ENCODE results near the gene BCDIN3D.
A peak's percentile ranks its signal among the peaks of the same experiment; 100 is the strongest.
"Not testable (repeated sequence)": the region's sequence is repeated elsewhere in the genome, so short reads cannot be mapped to it uniquely, and the experiment has no call there.

Gene BCDIN3D

GRCh38 chr12:49863946-49864797 lies 21.3 kb upstream of the BCDIN3D start:
- no peak for DNase-seq

DNA sequence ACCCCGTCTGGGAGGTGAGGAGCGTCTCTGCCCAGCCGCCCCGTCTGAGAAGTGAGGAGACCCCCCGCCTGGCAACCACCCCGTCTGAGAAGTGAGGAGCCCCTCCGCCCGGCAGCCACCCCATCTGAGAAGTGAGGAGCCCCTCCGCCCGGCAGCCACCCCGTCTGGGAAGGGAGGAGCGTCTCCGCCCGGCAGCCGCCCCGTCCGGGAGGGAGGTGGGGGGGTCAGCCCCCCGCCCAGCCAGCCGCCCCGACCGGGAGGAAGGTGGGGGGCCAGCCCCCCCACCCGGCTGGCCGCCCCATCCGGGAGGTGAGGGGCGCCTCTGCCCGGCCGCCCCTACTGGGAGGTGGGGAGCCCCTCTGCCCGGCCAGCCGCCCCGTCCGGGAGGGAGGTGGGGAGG lies 18.0 kb upstream of the BCDIN3D start:
- not testable (repeated sequence) for DNase-seq

DNA sequence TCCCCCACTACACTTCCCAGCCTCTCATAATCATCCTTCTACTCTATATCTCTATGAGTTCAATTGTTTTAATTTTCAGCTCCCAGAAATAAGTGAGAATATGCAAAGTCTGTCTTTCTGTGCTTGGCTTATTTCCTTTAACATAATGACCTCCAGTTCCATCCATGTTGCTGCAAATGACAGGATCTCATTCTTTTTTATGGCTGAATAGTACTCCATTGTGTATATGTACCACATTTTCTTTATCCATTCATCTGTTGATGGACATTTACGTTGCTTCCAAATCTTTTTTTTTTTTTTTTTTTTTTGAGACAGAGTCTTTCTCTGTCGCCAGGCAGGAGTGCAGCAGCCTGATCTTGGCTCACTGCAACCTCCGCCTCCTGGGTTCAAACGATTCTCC lies 13.0 kb upstream of the BCDIN3D start:
- DNase-seq: not testable (repeated sequence)

- DNase-seq: no peak
Measured at GRCh38 chr12:49854976-49855375, 12.1 kb upstream of the BCDIN3D start.

- no peak for DNase-seq
Measured at GRCh38 chr12:49853671-49854070, 10.8 kb upstream of the BCDIN3D start.

GRCh38 chr12:49847161-49847560 lies 4.3 kb upstream of the BCDIN3D start:
- DNase-seq: no peak

DNA sequence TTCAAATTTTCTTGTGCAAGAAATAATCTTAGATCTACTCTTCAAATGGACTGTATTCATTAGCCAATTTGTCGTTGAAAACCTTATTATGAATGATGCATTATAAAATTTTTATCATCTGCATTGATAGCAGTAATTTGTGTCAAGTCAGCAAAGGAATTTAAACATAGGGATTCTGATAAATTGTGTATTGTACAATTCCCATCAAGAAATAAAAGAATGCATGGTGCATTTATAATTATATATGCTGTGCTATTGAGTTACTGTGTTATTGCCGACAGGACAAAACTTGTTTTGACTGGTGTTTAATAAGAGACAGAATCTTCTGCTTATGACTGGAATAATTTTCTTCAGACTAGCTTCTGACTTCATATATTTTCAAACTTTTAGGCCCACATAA lies 3.1 kb upstream of the BCDIN3D start:
- DNase-seq: no peak

GRCh38 chr12:49843876-49844437 lies 1.1 kb upstream of the BCDIN3D start:
- DNase-seq: no peak

DNA sequence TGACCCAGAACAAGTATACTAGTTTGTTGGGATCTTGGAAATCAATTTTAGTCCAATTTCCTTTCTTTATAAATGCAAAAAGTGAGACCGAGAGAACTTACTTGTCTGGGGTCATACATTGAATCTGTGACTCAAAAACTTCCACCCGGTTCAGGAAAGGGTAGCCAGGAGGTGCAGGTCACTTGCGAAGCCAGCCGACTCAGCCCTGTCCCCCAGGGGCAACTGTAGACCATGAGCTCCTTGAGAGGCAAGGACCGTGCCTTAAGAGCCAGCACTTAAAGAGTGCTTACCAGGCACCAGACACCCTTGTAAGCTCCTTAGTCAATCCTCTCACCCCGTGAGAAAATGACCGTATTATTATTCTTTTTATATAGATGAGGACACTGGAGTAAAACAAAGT lies 505 bp upstream of the BCDIN3D start:
- no peak for DNase-seq

DNA sequence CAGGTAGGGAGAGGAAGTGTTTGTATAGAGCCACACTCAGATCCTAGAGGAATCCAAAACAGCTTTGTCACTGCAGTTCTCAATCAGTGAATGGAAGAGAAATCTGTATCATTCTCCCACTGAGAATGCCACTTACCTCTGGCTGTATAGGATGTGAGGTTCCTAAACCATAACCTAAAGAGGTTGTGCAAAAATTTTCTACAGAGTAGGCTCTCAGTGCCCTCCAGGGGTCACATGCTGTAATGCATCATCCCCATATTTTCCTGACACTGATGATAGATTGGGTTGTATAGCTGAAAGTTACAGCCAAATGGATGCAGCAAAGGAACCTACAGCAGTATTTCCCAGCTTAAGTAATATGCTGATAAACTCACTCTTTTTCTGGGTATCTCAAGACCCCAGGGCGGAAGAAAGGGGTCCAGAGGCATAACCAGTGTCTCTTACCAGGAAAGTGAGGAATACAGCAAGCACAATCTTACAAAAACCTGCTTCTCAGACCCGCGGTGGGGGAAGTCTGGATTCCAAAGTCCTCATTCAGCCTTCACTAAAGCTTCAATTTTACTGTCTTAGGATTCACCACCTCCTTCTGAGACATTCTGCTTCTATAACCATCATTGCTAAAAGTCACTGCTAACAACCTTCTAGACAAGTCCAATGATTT lies 3.8 kb downstream of the BCDIN3D start:
- no peak for DNase-seq

- no peak for DNase-seq
Measured at GRCh38 chr12:49832836-49833421, 10.0 kb downstream of the BCDIN3D start.

DNA sequence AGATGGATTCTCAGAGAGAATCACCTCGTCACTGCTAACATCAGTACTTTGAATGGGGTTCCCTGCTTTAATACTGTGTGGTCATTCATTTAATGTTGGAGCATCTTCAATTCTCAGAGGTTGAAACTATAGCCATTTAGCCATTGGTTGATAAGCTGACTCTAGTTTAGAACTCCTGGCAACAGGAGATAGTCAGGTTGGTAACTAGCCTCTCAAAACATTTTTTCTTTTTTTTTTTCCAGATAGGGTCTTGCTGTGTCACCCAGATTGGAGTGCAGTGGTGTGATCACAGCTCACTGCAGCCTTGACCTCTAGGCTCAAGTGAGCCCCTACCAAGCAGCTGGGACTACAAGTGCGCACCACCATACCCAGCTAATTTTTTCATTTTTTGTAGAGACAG lies 11.2 kb downstream of the BCDIN3D start:
- DNase-seq: no peak

- peak; percentile 91 for DNase-seq
Measured at GRCh38 chr12:49828133-49829091, 14.5 kb downstream of the BCDIN3D start, which contains the start of gene NCKAP5L. Gene NCKAP5L (minus strand): TSS chr12:49828413. CDS start chr12:49804044, 24,369 bp downstream.

DNA sequence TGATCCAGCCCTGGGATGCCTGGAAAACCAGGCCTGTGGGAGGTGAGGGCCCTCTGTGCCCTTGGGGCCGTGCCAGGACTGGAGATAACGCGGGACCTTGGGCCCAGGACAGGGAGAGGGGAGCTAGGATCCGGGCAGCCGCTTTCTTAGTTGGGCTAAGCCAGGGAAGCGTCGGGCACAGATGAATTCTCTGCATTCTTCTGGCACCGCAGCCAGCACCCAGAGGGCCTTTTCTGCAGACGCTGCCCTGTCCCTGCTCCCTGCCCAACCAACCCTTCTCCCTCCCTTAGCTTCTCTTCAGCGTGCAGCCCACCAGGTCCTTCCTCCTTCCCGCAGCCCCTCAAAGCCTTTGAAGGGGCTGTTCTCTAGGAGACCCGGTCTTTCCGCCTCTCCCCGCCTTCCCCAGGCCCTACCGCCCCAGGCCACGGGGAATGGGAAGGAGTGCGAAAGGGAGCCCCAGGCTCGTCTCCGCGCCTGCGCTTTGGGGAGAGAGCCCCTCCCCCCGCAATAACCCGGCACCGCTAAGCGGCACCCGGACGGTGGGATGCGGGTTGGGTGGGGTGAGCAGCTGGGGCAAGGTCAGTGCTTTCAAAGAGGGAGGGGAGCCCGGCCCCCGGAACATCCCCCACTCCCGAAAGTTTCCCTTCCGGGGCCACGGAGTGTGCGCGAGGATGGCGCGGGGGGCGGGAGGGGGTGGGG lies 15.4 kb downstream of the BCDIN3D start:
- peak; percentile 83 for DNase-seq

GRCh38 chr12:49827051-49827400 lies 15.9 kb downstream of the BCDIN3D start:
- DNase-seq: no peak

- no peak for DNase-seq
Measured at GRCh38 chr12:49825971-49826421, 16.9 kb downstream of the BCDIN3D start.

DNA sequence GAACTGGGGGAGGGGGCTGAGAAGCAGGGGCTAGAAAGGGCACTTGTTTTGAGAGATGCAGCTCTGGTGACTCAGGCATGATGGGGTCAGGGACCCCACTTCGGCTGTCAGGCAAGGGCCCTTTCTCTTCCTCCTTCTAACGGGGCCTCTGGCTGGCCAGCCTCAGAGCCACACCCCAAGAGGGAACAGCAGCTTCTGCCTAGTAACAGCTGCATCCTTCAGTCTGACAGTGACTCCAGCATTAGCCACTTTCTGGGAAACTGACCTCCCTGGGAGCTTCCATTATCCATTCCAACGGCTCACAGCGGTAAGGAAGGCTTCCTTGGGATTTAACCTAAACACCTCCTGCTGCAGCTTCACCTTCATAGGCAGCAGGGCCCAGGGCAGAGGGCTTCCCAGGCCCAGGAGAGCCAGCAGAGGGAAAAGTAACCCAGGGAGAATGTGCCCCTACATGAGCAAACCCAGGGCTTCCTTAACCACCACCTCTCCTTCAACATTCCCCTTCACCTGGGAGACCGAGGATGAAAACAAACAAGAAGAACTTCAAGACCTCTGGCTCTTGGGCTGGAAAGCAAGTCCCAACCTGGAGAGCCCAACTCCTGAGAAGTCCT lies 17.4 kb downstream of the BCDIN3D start:
- DNase-seq: no peak

DNA sequence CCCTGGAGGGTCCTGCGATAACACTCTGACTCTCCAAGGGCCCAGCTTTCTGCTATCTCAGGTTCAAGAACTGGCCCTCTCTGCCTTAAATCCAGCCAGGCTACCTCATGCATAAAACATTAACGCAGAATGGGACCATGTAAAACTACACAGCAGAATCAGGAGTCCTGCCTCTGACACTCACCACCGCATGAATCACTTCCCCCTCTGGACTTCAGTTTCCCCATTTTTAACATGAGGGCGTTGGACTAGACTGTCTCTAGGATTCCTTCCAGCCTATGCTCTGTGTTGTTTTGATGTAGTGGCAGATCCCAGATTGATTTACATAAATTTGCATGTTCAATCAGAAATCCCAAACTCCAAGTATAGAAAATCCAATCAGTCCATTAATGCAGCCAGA lies 18.0 kb downstream of the BCDIN3D start:
- no peak for DNase-seq

- no peak for DNase-seq
Measured at GRCh38 chr12:49824416-49824815, 18.5 kb downstream of the BCDIN3D start.

- no peak for DNase-seq
Measured at GRCh38 chr12:49823951-49824350, 19.0 kb downstream of the BCDIN3D start.

DNA sequence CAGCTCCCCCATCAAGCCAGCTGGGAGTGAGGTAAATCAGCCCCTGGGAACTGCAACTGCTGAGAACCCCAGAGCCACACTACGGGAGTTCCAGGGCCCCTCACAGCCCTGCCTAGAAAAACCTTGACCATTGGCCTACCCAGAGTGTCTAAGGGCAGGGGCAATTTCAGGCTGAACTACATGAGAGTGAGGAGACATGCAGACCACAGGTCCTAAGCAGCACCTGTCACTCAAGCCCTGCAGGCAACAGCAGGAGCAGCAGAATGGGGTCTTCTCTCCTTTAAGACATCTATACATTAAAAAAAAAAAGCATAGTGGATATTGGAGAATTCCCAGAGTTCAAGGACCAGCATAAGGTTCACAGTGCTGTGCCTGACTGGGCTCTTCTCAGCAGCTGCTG lies 19.6 kb downstream of the BCDIN3D start:
- no peak for DNase-seq

Measured in right kidney (tissue), 1 donor.